IMR-90 (cell line): ENCODE data around the gene MAP2K6. TPM values are rescaled to one million over a fixed set of nuclear protein-coding genes. Genes with fewer than 3 reads are reported as not detected.

Experiments
- ATAC-seq: fragments of 200-7000 bp; cut with Tn5 transposase; 2 replicates; pipeline ENCODE4 v1.9.1; 2020; ENCODE audit warnings: low read depth, mild to moderate bottlenecking, moderate library complexity
- BruUV-seq: library from RNA; stranded (reverse); fragments of 400-500 nt; replicated peaks from 2 replicates; lab custom pipeline; 2021; lab: Mats Ljungman, UMichigan
- CTCF ChIA-PET: fragments of 300-600 bp; formaldehyde crosslinking; extraction: SDS; loops from one replicate; lab custom pipeline; 2021; ENCODE audit warnings: antibody characterized with exemption; lab: Yijun Ruan, JAX
- POLR2A ChIA-PET: fragments of 300-600 bp; sonication (Branson Sonifier 250); formaldehyde crosslinking; loops from one replicate; lab custom pipeline; 2022; ENCODE audit warnings: antibody characterized with exemption; ENCODE audit not compliant: unreplicated experiment; lab: Charles Lee
- DNase-seq: peaks from one replicate; pipeline ENCODE4 v3.0.0; 2013
- H2AFZ ChIP-seq: replicated peaks from 2 replicates; pipeline ENCODE3; 2013; ENCODE audit warnings: low read length, mild to moderate bottlenecking; ENCODE audit not compliant: poor library complexity
- H2AK5ac ChIP-seq: 2 replicates; pipeline ENCODE4 v1.6.1; 2013; ENCODE audit warnings: low read depth, low read length, inconsistent platforms
- H2AK9ac ChIP-seq: replicated peaks from 2 replicates; pipeline ENCODE3; 2013; ENCODE audit warnings: mild to moderate bottlenecking, low read depth, low read length, moderate library complexity; ENCODE audit not compliant: poor library complexity
- H2BK120ac ChIP-seq: 2 replicates; pipeline ENCODE4 v1.6.1; 2013; ENCODE audit warnings: low read depth, low read length, inconsistent platforms
- H2BK15ac ChIP-seq: 3 replicates; pipeline ENCODE4 v1.6.1; 2013; ENCODE audit warnings: low read depth, low read length, inconsistent platforms
- H2BK20ac ChIP-seq: 2 replicates; pipeline ENCODE4 v1.6.1; 2013; ENCODE audit warnings: low read depth, mild to moderate bottlenecking, inconsistent platforms, low read length, moderate library complexity
- H2BK5ac ChIP-seq: 2 replicates; pipeline ENCODE4 v1.6.1; 2013; ENCODE audit warnings: mild to moderate bottlenecking, low read depth, low read length, inconsistent platforms; ENCODE audit not compliant: poor library complexity, severe bottlenecking
- H3K14ac ChIP-seq: replicated peaks from 2 replicates; pipeline ENCODE4 v1.6.1; 2013; ENCODE audit warnings: low read depth, low read length, inconsistent platforms
- H3K18ac ChIP-seq: 2 replicates; pipeline ENCODE4 v1.6.1; 2013; ENCODE audit warnings: low read depth, low read length, control low read depth
- H3K23ac ChIP-seq: 2 replicates; pipeline ENCODE4 v1.6.1; 2013; ENCODE audit warnings: low read depth, low read length, inconsistent platforms
- H3K27ac ChIP-seq: 2 replicates; pipeline ENCODE4 v1.5.1; 2013; ENCODE audit warnings: mild to moderate bottlenecking, control low read depth, low read length; ENCODE audit not compliant: insufficient read depth
- H3K27me3 ChIP-seq: 2 replicates; pipeline ENCODE4 v1.6.1; 2013; ENCODE audit warnings: low read length; ENCODE audit not compliant: control insufficient read depth, insufficient read depth
- H3K36me3 ChIP-seq: 2 replicates; pipeline ENCODE4 v1.6.1; 2013; ENCODE audit warnings: low read length, mixed read lengths; ENCODE audit not compliant: control insufficient read depth, insufficient read depth
- H3K4ac ChIP-seq: 2 replicates; pipeline ENCODE4 v1.6.1; 2013; ENCODE audit warnings: low read depth, low read length, inconsistent platforms
- H3K4me1 ChIP-seq: 2 replicates; pipeline ENCODE4 v1.6.1; 2013; ENCODE audit warnings: low read length, mixed read lengths; ENCODE audit not compliant: control insufficient read depth, insufficient read depth
- H3K4me2 ChIP-seq: 2 replicates; pipeline ENCODE4 v1.6.1; 2013; ENCODE audit warnings: low read depth, mild to moderate bottlenecking, control low read depth, low read length, moderate library complexity
- H3K4me3 ChIP-seq: 2 replicates; pipeline ENCODE4 v1.5.1; 2013; ENCODE audit warnings: low read depth, mild to moderate bottlenecking, control low read depth, low read length, moderate library complexity; ENCODE audit not compliant: insufficient read depth
- H3K56ac ChIP-seq: 2 replicates; pipeline ENCODE4 v1.6.1; 2013; ENCODE audit warnings: low read length, inconsistent platforms; ENCODE audit not compliant: insufficient read depth; ENCODE audit errors: extremely low read depth
- H3K79me1 ChIP-seq, 2 experiments: 2 replicates each; pipeline ENCODE4 v1.6.1; 2013; ENCODE audit warnings: low read length in 2 of 2, inconsistent platforms in 1 of 2, low read depth in 1 of 2
- H3K9ac ChIP-seq: 2 replicates; pipeline ENCODE4 v1.6.1; 2013; ENCODE audit warnings: low read depth, low read length, control low read depth
- H3K9me1 ChIP-seq: 2 replicates; pipeline ENCODE4 v1.6.1; 2013; ENCODE audit warnings: low read length, inconsistent platforms; ENCODE audit not compliant: insufficient read depth
- H3K9me3 ChIP-seq: 2 replicates; pipeline ENCODE4 v1.6.1; 2013; ENCODE audit warnings: low read length; ENCODE audit not compliant: control insufficient read depth, insufficient read depth
- H4K20me1 ChIP-seq: 2 replicates; pipeline ENCODE4 v1.6.1; 2013; ENCODE audit warnings: low read length, inconsistent platforms; ENCODE audit not compliant: insufficient read depth
- H4K5ac ChIP-seq: 2 replicates; pipeline ENCODE4 v1.6.1; 2013; ENCODE audit warnings: mild to moderate bottlenecking, low read depth, low read length, control low read depth
- H4K8ac ChIP-seq, 2 experiments: 2 replicates each; pipeline ENCODE4 v1.6.1; 2013; ENCODE audit warnings: low read depth in 2 of 2, low read length in 2 of 2, control low read depth in 1 of 2, inconsistent platforms in 1 of 2
- H4K91ac ChIP-seq: 2 replicates; pipeline ENCODE4 v1.6.1; 2013; ENCODE audit warnings: low read depth, low read length, inconsistent platforms; ENCODE audit not compliant: insufficient read depth
- FOS ChIP-seq: fragments of 150-350 bp; IDR thresholded peaks from 2 replicates; pipeline ENCODE4 v1.6.1; 2016; ENCODE audit warnings: low read depth, low read length
- MAFK ChIP-seq: IDR thresholded peaks from 2 replicates; pipeline ENCODE4 v1.6.1; 2012; ENCODE audit warnings: low read depth, low read length, improper control_type of control experiment
- MAZ ChIP-seq: IDR thresholded peaks from 2 replicates; pipeline ENCODE4 v1.6.1; 2012; ENCODE audit warnings: low read depth, mild to moderate bottlenecking, low read length, improper control_type of control experiment, moderate library complexity, borderline replicate concordance
- NFE2L2 ChIP-seq: fragments of 150-350 bp; IDR thresholded peaks from 2 replicates; pipeline ENCODE4 v1.6.1; 2016; ENCODE audit warnings: low read depth, mild to moderate bottlenecking, low read length
- RAD21 ChIP-seq: IDR thresholded peaks from 2 replicates; pipeline ENCODE4 v1.6.1; 2012; ENCODE audit warnings: low read length, improper control_type of control experiment
- RCOR1 ChIP-seq: IDR thresholded peaks from 2 replicates; pipeline ENCODE4 v1.6.1; 2012; ENCODE audit warnings: mild to moderate bottlenecking, low read length, improper control_type of control experiment; ENCODE audit not compliant: insufficient replicate concordance
- RFX5 ChIP-seq: IDR thresholded peaks from 2 replicates; pipeline ENCODE4 v1.8.0; 2012; ENCODE audit warnings: low read depth, mild to moderate bottlenecking, low read length, moderate library complexity
- WGBS, 2 experiments: methylation state at CpG; one replicate each; pipeline versions ENCODE4 v1.1.5 to v1.1.7; 2013; ENCODE audit warnings: missing lambda C conversion rate in 2 of 2; ENCODE audit not compliant: insufficient read length in 1 of 2; ENCODE audit errors: extremely low coverage in 2 of 2; 5-methylcytosine and 5-hydroxymethylcytosine counted together
- dilution Hi-C: fragments of 300-500 bp; cut with HindIII; formaldehyde crosslinking; loops from one replicate; pipeline ENCODE4 v1.14.3; 2018; ENCODE audit warnings: low sequenced_read_pairs; ENCODE audit not compliant: unreplicated experiment
- in situ Hi-C: fragments of 300-500 bp; cut with MboI; formaldehyde crosslinking; loops from 3 replicates; pipeline ENCODE4 v1.14.3; 2019; ENCODE audit warnings: low sequenced_read_pairs, inconsistent platforms, mixed read lengths
- intact Hi-C: fragments of 100-400 bp; cut with micrococcal nuclease; formaldehyde crosslinking; loops from 2 replicates; pipeline ENCODE4 v1.10.0; 2022
- polyA plus RNA-seq, 3 experiments: library from polyadenylated mRNA; depleted of rRNA; stranded (reverse); fragments of >200 nt; gene quantifications; 2 replicates each; pipeline ENCODE4 v1.2.3, GENCODE V29; 2012; ENCODE audit warnings: low replicate concordance in 1 of 3
- total RNA-seq: library from RNA; depleted of rRNA; stranded (reverse); fragments of >200 nt; gene quantifications from 2 replicates; pipeline ENCODE4 v1.2.3, GENCODE V29; 2012
- TF ChIP-seq, protein P1 (sequence below): conservative IDR thresholded peaks from 2 replicates; pipeline ENCODE4 v1.5.1; 2012; ENCODE audit warnings: mild to moderate bottlenecking, low read depth, low read length, improper control_type of control experiment

MAP2K6 gene
- total and polyA plus RNA-seq, 2 of the 4 experiments (the other 2 are of a cell fraction): 2.4 to 5.7 TPM

DNA sequence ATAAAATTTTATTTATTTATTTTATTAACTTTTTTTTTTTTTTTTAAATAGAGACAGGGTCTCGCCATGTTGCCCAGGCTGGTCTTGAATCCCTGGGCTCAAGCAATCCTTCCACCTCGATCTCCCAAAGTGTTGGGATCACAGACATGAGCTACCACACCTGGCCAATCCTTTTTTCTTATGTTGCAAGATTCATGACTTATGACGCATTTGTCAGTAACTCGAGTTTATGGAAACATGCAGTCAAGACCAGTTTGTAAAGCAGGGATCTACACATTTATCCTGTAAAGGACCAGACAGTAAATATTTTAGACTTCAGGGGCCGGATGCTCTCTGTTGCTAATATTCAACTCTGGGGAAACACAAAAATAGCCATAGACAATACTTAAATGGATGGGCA lies 9.4 kb upstream of the MAP2K6 start:
- H3K18ac ChIP-seq: no peak overlapping the region
- in situ Hi-C loops: no loop called here
- H2BK120ac ChIP-seq: no peak overlapping the region
- CTCF ChIA-PET: interaction anchor here (1.0 to 2.0 kb wide), 2 partner anchors 10 to 39 kb away, joined by 4 to 8 read pairs; no protein-coding TSS in a partner anchor
- ATAC-seq (no peak), DNase-seq (no peak)
- no TSS peak for BruUV-seq
- no peak overlapping the region for H4K5ac ChIP-seq
- peaks cover 2% of the 10 kb centered on the region; the same call in 1 of the 2 replicates for H3K4me1 ChIP-seq
- H3K9ac ChIP-seq: no peak overlapping the region
- H3K27ac ChIP-seq: no peak overlapping the region
- H3K36me3 ChIP-seq: no peaks in the 10 kb centered on the region
- H4K20me1 ChIP-seq: no peaks in the 10 kb centered on the region
- WGBS, 2 experiments: no CpG with 5 or more reads among the region's 5 CpGs
- H2BK15ac ChIP-seq: no peak overlapping the region
- H3K4me3 ChIP-seq: no peak overlapping the region
- H3K4me2 ChIP-seq: no peak overlapping the region
- no peak overlapping the region for H2BK5ac ChIP-seq
- H3K27me3 ChIP-seq: no peaks in the 10 kb centered on the region
- H3K9me3 ChIP-seq: no peaks in the 10 kb centered on the region
- no peaks in the 10 kb centered on the region for H3K9me1 ChIP-seq
- POLR2A ChIA-PET: no interaction called here
- H2AFZ ChIP-seq: no peak overlapping the region
- intact Hi-C loops: no loop called here
- no peak overlapping the region for H2AK9ac ChIP-seq
- dilution Hi-C loops: no loop called here
- no peaks in the 10 kb centered on the region for H3K79me1 ChIP-seq
- H3K23ac ChIP-seq: no peak overlapping the region
- H4K8ac ChIP-seq: no peak overlapping the region
- no peak overlapping the region for H2BK20ac ChIP-seq
- no peak overlapping the region for H4K91ac ChIP-seq
- H2AK5ac ChIP-seq: no peak overlapping the region
- TF ChIP-seq MAFK (no peak), MAZ (no peak), FOS (no peak), RFX5 (no peak), NFE2L2 (no peak), RAD21 (no peak), RCOR1 (no peak)
- TF ChIP-seq, protein P1, sequence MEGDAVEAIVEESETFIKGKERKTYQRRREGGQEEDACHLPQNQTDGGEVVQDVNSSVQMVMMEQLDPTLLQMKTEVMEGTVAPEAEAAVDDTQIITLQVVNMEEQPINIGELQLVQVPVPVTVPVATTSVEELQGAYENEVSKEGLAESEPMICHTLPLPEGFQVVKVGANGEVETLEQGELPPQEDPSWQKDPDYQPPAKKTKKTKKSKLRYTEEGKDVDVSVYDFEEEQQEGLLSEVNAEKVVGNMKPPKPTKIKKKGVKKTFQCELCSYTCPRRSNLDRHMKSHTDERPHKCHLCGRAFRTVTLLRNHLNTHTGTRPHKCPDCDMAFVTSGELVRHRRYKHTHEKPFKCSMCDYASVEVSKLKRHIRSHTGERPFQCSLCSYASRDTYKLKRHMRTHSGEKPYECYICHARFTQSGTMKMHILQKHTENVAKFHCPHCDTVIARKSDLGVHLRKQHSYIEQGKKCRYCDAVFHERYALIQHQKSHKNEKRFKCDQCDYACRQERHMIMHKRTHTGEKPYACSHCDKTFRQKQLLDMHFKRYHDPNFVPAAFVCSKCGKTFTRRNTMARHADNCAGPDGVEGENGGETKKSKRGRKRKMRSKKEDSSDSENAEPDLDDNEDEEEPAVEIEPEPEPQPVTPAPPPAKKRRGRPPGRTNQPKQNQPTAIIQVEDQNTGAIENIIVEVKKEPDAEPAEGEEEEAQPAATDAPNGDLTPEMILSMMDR: no peak
- H3K4ac ChIP-seq: no peak overlapping the region
- H3K56ac ChIP-seq: no peak overlapping the region
- H3K14ac ChIP-seq: no peak overlapping the region
